GM21367 (cell line): ENCODE measurements around the gene IFNB1.

Experiments used
- ATAC-seq: cut with Tn5 transposase; IDR thresholded peaks from one replicate; pipeline ENCODE4 v1.9.1; 2021; ENCODE audit not compliant: unreplicated experiment

Gene IFNB1

GRCh38 chr9:21077781-21078180 is at the start of gene IFNB1:
Gene IFNB1, minus strand, starts transcription at chr9:21077942. Its CDS starts 73 bp downstream, at chr9:21077869.
- no peak for ATAC-seq

DNA sequence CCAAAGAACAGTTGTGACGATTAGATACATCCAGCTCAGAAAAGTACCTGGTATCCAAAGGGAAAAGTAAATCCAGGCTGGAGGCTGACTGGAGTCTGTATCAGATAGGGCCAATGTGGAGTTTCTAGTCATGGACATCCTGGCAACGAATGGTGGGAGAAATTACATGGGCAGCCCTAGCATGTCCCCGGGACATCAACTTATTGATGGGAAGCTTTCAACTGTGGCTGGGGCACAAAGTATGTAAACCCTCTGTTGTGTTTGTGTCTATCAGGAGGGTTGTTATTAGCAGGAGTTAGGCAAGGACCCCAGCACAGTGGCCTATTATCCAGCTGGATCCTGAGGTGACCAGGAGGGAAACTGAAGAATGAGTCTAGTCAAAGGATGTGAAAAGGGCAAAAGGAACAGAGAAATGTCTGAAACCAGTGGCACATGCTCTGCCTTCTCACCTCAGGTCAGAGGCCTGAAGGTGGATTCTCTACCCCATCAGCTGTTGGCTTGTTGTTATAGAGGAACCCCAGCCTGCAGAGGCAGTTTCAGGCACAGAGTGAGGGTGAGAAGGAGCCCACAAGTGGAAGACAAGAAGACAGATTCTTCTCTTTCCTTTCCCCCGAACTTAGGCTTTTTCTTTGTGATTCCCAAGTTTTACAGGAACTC is 44.0 kb upstream of the IFNB1 start:
- ATAC-seq = peak; percentile 98

- ATAC-seq = no peak
Measured at GRCh38 chr9:21121079-21121478, 43.3 kb upstream of the IFNB1 start.

- ATAC-seq = no peak
Measured at GRCh38 chr9:21119093-21119770, 41.5 kb upstream of the IFNB1 start.

DNA sequence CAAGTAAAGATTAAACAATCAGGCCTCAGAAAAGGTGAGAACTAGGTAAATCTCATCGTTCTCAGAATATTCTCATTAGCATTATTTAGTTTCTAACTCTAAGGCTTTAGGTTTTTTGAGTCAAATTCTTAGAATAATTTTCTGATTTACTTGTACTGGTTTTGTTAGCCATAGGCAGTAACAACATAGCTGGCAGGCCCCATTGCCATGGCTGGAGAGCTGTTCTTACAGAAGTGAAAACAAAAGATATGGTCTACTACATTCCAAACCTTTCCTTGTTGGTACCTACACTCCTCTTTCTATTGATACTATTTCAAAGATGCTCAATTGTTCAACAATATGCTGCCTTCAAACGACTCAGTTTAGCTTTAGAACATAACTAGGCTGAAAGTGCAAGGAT is 36.6 kb upstream of the IFNB1 start:
- ATAC-seq = no peak

- peak; percentile 89 for ATAC-seq
Measured at GRCh38 chr9:21110708-21111576, 33.2 kb upstream of the IFNB1 start.

GRCh38 chr9:21104787-21105186 is 27.0 kb upstream of the IFNB1 start:
- ATAC-seq = no peak

DNA sequence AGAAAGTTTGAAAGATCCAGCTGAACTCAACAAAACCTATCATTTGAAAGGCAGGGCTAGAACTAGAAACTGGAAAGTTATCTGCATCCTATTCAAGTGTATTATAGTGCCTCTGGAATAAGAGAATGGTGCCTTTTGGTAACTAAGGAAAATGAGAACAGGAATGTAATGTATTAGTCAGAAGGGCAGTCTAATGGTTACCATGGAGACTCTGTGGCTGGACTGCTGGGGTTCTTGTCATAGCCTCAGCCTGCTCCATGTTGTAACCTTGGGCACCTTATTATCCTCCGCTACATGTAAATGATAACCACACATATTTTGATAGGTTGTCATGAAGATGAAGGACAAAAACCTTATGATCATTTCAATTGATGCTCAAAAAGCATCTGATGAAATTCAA is 24.6 kb upstream of the IFNB1 start:
- no peak for ATAC-seq

- ATAC-seq = no peak
Measured at GRCh38 chr9:21097817-21098216, 20.1 kb upstream of the IFNB1 start.

- no peak for ATAC-seq
Measured at GRCh38 chr9:21096901-21097255, 19.1 kb upstream of the IFNB1 start.

DNA sequence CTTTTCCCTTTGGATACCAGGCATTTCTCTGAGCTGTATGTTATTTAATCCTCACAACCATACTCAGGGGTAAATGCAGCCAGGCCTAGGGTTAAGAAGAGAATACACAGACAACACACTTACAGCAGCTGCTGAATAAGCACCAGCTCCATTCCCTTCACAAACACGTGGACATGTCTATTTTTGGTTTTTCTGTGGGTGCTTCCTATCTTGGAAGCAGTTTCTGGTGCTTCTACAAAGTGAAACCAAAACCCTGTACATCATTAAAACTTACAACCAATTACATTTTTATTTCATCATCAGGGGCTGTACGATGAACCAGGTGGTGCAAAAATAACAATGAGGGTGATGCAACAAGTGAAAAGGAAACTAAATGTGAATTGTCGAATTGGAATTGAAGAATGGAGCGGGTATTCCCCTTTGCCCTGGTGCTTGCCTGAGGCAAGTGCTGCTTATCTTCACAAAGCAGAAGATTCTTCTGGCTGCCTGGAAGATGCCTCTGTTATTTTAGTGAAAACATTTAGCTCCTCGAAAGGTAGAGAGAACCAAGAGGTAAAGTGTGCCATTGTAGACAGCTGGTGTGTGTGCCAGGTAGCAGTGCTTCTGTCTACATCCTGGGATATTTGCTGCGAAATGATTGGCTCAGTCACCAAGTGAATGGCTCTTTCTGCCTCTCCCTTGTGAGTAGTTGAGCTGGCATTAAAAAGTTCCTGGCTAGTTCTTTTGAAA is 18.6 kb upstream of the IFNB1 start:
- peak; percentile 85 for ATAC-seq

DNA sequence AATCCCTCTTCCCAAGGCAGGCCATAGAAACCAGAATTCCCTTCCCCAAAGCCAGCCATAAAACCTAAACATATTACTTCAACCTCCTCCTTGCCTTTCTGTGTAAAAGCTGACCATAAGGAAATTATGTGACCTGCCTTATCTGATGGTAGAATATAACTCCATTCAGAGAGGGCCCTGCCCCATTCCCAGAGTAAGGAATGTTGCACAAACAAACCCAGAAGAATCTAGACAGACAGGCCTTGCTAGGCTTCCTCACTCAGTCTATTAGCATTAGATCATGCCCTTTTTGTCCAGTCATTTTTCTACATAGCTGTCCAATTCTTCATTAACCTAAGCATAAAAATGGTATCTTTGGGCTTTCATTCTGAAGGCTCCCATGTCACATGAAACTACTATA is 17.8 kb upstream of the IFNB1 start:
- ATAC-seq = no peak

DNA sequence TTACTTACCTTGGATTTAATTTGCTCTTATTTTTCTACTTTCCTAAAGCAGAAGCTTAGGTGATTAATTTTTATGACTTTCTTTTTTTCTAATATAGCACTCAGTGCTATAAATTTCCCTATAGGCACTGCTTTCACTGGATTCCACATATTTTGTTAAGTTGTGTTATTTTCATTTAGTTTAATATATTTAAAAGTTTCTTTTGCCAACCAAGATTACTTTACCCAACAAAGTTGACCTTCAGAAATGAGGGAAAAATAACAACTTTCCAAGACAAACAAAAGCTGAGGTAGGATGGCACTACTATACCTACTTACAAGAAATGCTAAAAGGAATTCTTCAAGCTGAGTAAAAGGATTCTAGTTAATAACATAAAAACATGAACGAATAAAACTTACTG is 8.8 kb upstream of the IFNB1 start:
- ATAC-seq = no peak

- no peak for ATAC-seq
Measured at GRCh38 chr9:21085005-21085404, 7.3 kb upstream of the IFNB1 start.

GRCh38 chr9:21084242-21084850 is 6.6 kb upstream of the IFNB1 start:
- no peak for ATAC-seq

GRCh38 chr9:21082671-21083070 is 4.9 kb upstream of the IFNB1 start:
- no peak for ATAC-seq

DNA sequence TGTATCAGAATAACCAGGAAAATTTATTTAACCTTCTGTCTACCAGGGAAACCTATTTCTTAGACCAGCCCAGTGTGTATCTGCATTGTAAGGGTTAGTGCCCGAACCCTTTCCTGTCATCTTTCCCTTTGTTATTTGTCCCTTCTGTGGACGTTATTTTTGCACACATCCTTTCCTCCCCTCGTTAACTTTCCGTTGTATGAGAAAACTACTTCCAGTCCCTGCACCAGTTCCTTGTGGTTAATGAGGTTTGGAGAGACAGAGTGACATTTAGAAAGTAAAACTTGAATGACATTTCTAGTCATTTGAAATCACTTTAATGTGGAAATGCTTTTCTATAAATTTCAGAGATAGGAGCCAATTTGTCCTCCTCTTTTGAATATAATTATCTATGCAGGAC is 4.3 kb upstream of the IFNB1 start:
- no peak for ATAC-seq

GRCh38 chr9:21081451-21081850 is 3.7 kb upstream of the IFNB1 start:
- ATAC-seq = no peak

GRCh38 chr9:21080793-21081192 is 3.1 kb upstream of the IFNB1 start:
- no peak for ATAC-seq

DNA sequence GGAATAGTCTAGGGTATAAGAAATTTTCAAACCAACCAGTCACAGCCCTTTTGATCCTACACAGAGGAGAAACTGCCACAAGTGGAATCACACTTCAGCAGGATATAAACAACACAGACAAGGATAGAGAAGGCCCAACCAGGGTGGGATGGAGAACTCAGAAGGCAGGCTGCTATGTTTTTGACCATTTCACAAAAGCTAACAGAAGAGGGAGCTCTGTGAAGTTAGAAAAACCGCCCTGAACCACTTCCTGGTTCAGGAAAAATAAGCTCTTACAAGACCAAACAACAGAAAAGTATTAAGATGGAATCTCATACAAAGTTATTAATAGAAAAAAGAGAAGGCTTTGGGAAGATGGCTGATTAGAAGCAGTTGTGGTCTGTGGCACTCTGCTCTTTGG is 960 bp upstream of the IFNB1 start:
- ATAC-seq = no peak

DNA sequence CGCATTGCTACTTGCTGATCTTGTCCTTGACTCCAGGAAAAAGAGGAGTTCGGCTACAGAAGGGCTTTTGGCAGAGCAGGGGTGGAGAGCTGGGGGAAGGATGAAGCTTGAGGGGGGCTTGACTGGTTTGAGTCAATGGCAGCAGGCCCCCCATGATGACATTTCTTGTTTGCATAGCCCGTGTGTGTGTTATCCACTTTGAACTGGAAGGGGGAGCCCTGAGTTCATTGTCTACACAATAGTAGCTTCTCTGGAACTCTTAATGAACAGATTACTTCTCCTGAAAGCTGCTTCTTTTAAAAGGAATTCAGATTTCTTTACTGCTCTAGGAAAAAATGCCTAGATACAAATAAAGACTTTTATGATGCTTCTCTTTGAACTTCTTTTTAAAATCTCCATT is 2.3 kb downstream of the IFNB1 start:
- ATAC-seq = no peak
